Endothelial cell of umbilical vein (primary cell): ENCODE data around the gene JPH3. TPM values are rescaled to one million over a fixed set of nuclear protein-coding genes. Genes with fewer than 3 reads are reported as not detected.

Experiments
- BruUV-seq: library from RNA; stranded (reverse); fragments of 400-500 nt; replicated peaks from 2 replicates; lab custom pipeline; 2021; lab: Mats Ljungman, UMichigan
- CTCF ChIA-PET: fragments of 300-600, 350-600 bp; sonication (Branson Sonifier 250); formaldehyde crosslinking; loops from one replicate; lab custom pipeline; 2021; ENCODE audit warnings: antibody characterized with exemption, inconsistent platforms; lab: Charles Lee
- POLR2A ChIA-PET: fragments of 300-600, 350-600 bp; sonication (Branson Sonifier 250); formaldehyde crosslinking; loops from one replicate; lab custom pipeline; 2021; ENCODE audit warnings: antibody characterized with exemption, inconsistent platforms; lab: Charles Lee
- DNase-seq: peaks from one replicate; pipeline ENCODE4 v3.0.0-alpha.2; 2011; ENCODE audit warnings: low read depth, low spot score
- FAIRE-seq: peaks from 2 replicates; lab custom pipeline; 2011; peaks lifted over from hg19 to GRCh38; lab: Jason Lieb, UNC
- H2AFZ ChIP-seq: 2 replicates; pipeline ENCODE4 v1.6.0; 2012; ENCODE audit warnings: low read depth, low read length, control low read depth, inconsistent platforms
- H3K27ac ChIP-seq: 2 replicates; pipeline ENCODE4 v1.5.1; 2011; ENCODE audit warnings: low read depth, mild to moderate bottlenecking, control low read depth, low read length, moderate library complexity; ENCODE audit not compliant: insufficient read depth
- H3K27me3 ChIP-seq, 2 experiments: 2 replicates each; pipeline versions ENCODE4 v1.6.0 to v1.6.1; 2011; ENCODE audit warnings: low read length in 2 of 2, mixed read lengths in 1 of 2; ENCODE audit not compliant: control insufficient read depth in 2 of 2, insufficient read depth in 2 of 2
- H3K36me3 ChIP-seq, 2 experiments: 2 replicates in 1 of 2; 3 replicates in 1 of 2; pipeline ENCODE4 v1.5.1; 2011; ENCODE audit warnings: low read length in 2 of 2, mild to moderate bottlenecking in 1 of 2, moderate library complexity in 1 of 2; ENCODE audit not compliant: control insufficient read depth in 2 of 2, insufficient read depth in 2 of 2; ENCODE audit errors: extremely low read depth in 1 of 2
- H3K4me1 ChIP-seq: 3 replicates; pipeline ENCODE4 v1.5.1; 2011; ENCODE audit warnings: mild to moderate bottlenecking, low read length; ENCODE audit not compliant: control insufficient read depth, insufficient read depth; ENCODE audit errors: extremely low read depth
- H3K4me2 ChIP-seq: 2 replicates; pipeline ENCODE4 v1.6.1; 2011; ENCODE audit warnings: low read length, control low read depth, mixed read lengths; ENCODE audit not compliant: insufficient read depth
- H3K4me3 ChIP-seq, 3 experiments: fragments of 200-600 bp in 1 of 3; sonication (generic), shearing (Covaris generic) in 1 of 3; replicated peaks in 1 of 3; 2 replicates each; pipeline ENCODE4 v1.5.1; 2011 to 2016; ENCODE audit warnings: control low read depth in 3 of 3, low read length in 3 of 3, mild to moderate bottlenecking in 2 of 3, inconsistent platforms in 1 of 3, low read depth in 1 of 3, moderate library complexity in 1 of 3; ENCODE audit not compliant: insufficient read depth in 1 of 3
- H3K79me2 ChIP-seq: 2 replicates; pipeline ENCODE4 v1.6.0; 2012; ENCODE audit warnings: low read length, inconsistent platforms; ENCODE audit not compliant: control insufficient read depth, insufficient read depth
- H3K9ac ChIP-seq: replicated peaks from 2 replicates; pipeline ENCODE3; 2011; ENCODE audit warnings: low read length, control low read depth; ENCODE audit not compliant: insufficient read depth; ENCODE audit errors: extremely low read depth
- H3K9me1 ChIP-seq: replicated peaks from 3 replicates; pipeline ENCODE4 v1.6.0; 2011; ENCODE audit warnings: mild to moderate bottlenecking, low read length; ENCODE audit not compliant: control insufficient read depth, insufficient read depth; ENCODE audit errors: extremely low read depth
- H3K9me3 ChIP-seq: replicated peaks from 2 replicates; pipeline ENCODE4 v1.5.1; 2012; ENCODE audit warnings: low read length, inconsistent platforms; ENCODE audit not compliant: control insufficient read depth, insufficient read depth
- H4K20me1 ChIP-seq: replicated peaks from 2 replicates; pipeline ENCODE3; 2011; ENCODE audit warnings: mild to moderate bottlenecking, low read length; ENCODE audit not compliant: control insufficient read depth, insufficient read depth; ENCODE audit errors: extremely low read depth
- EZH2 ChIP-seq: IDR thresholded peaks from 2 replicates; pipeline ENCODE4 v1.6.1; 2012; ENCODE audit warnings: borderline replicate concordance, low read depth, mild to moderate bottlenecking, moderate library complexity, low read length, inconsistent platforms; ENCODE audit not compliant: severe bottlenecking
- FOS ChIP-seq: IDR thresholded peaks from 2 replicates; pipeline ENCODE4 v1.6.1; 2011; ENCODE audit warnings: mild to moderate bottlenecking, low read length, moderate library complexity, borderline replicate concordance; ENCODE audit not compliant: insufficient read depth
- GATA2 ChIP-seq: IDR thresholded peaks from 2 replicates; pipeline ENCODE4 v1.7.0; 2011; ENCODE audit warnings: low read depth, mild to moderate bottlenecking, moderate library complexity, mixed read lengths, low read length; ENCODE audit not compliant: insufficient read length, insufficient read depth
- JUN ChIP-seq: IDR thresholded peaks from 2 replicates; pipeline ENCODE4 v1.6.1; 2011; ENCODE audit warnings: borderline replicate concordance, low read depth; ENCODE audit not compliant: insufficient read length, insufficient read depth
- MYC ChIP-seq: IDR thresholded peaks from one replicate; pipeline ENCODE4 v1.6.1; 2011; ENCODE audit warnings: mild to moderate bottlenecking, low read depth, low read length
- POLR2A ChIP-seq: IDR thresholded peaks from 2 replicates; pipeline ENCODE4 v1.6.1; 2012; ENCODE audit warnings: low read depth, mild to moderate bottlenecking, control low read depth, low read length
- POLR2AphosphoS5 ChIP-seq: IDR thresholded peaks from 2 replicates; pipeline ENCODE4 v1.6.1; 2012; ENCODE audit warnings: low read depth, mild to moderate bottlenecking, control low read depth, low read length, moderate library complexity; ENCODE audit not compliant: insufficient read depth
- dilution Hi-C: fragments of 300-500 bp; cut with MboI; formaldehyde crosslinking; loops from one replicate; pipeline ENCODE4 v1.15.0; 2019; ENCODE audit warnings: low sequenced_read_pairs; ENCODE audit not compliant: extremely low pct_ligation_motif_present
- intact Hi-C: fragments of 100-400 bp; cut with micrococcal nuclease; formaldehyde crosslinking; loops from one replicate; pipeline ENCODE4 v1.10.0; 2022
- polyA plus RNA-seq, 4 experiments: library from polyadenylated mRNA; depleted of rRNA in 3 of 4; stranded (reverse) in 3 of 4; unstranded in 1 of 4; fragments of >200 nt; gene quantifications; 2 replicates each; pipeline versions ENCODE4 v1.2.1 to v1.2.3, GENCODE V29; 2011 to 2012; ENCODE audit warnings: missing spikeins in 1 of 4
- total RNA-seq: library from RNA; stranded (reverse); gene quantifications from 2 replicates; pipeline ENCODE4 v1.2.3, GENCODE V29; 2021
- TF ChIP-seq, protein P1 (sequence below): IDR thresholded peaks from 2 replicates; pipeline ENCODE4 v1.6.1; 2011; ENCODE audit not compliant: insufficient read depth, insufficient read length
- TF ChIP-seq, protein P2 (sequence below), 2 donors: IDR thresholded peaks; 1 replicate in 1 of 2; 2 replicates in 1 of 2; pipeline ENCODE4 v1.5.1; 2011; ENCODE audit warnings: low read length in 2 of 2, mild to moderate bottlenecking in 2 of 2, moderate library complexity in 2 of 2, control low read depth in 1 of 2, inconsistent platforms in 1 of 2, low read depth in 1 of 2; ENCODE audit not compliant: insufficient read depth in 1 of 2; ENCODE audit errors: extremely low read depth in 1 of 2

The JPH3 gene
- total and polyA plus RNA-seq, 2 donors (not counting 3 experiments of a cell fraction or from before 2014, with no cell fraction given), result 0.22 to 0.30 TPM

DNA sequence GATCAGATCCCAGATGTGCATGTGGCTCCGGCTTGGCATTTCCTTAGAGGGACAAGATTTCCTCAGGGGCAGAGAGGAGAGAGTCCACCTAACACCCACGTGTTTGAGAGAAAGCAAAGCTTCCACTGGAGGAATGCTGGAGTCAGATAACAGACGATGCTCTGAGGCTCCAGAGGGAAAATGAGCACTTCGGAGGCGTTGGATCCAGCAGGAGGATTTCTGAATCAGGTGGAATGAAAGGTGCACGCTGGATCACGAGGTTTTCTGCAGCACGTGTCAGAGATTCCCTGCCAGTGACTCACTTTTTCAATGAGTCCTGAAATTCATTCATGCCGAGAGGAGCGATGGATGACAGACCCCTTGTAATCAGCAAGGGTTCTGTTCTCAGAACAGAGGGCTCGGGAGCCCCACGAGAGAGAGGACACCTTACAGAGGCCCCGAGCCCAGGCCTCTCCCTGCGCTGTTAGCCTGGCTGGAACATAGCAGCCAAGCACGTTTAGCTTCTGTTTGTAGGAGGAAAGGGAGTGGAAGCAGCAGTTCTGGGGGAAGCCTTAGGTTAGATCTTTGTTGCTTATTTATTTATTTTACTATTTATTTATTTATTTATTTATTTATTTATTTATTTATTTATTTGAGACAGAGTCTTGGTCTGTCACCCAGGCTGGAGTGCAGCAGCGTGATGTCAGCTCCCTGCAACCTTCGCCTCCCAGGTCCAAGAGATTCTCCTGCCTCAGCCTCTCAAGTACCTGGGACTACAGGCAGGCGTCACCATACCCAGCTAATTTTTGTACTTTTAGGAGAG, 49.3 kb upstream of the JPH3 start:
- H3K27me3 ChIP-seq, result peaks cover 2% of the 10 kb centered on the region in 2 experiments
- H2AFZ ChIP-seq, result no peak overlapping the region
- H3K9me1 ChIP-seq, result no peaks in the 10 kb centered on the region
- no peaks in the 10 kb centered on the region for H3K79me2 ChIP-seq
- BruUV-seq, result no TSS peak
- H3K36me3 ChIP-seq, result no peaks in the 10 kb centered on the region
- dilution Hi-C loops, result no loop called here
- no peak overlapping the region for H3K4me3 ChIP-seq
- intact Hi-C loops, result no loop called here
- TF ChIP-seq, protein P1, sequence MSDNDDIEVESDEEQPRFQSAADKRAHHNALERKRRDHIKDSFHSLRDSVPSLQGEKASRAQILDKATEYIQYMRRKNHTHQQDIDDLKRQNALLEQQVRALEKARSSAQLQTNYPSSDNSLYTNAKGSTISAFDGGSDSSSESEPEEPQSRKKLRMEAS, result no peak
- TF ChIP-seq JUN (no peak), MYC (no peak), POLR2A (no peak), EZH2 (no peak), GATA2 (no peak), FOS (no peak), POLR2AphosphoS5 (no peak)
- TF ChIP-seq, protein P2, sequence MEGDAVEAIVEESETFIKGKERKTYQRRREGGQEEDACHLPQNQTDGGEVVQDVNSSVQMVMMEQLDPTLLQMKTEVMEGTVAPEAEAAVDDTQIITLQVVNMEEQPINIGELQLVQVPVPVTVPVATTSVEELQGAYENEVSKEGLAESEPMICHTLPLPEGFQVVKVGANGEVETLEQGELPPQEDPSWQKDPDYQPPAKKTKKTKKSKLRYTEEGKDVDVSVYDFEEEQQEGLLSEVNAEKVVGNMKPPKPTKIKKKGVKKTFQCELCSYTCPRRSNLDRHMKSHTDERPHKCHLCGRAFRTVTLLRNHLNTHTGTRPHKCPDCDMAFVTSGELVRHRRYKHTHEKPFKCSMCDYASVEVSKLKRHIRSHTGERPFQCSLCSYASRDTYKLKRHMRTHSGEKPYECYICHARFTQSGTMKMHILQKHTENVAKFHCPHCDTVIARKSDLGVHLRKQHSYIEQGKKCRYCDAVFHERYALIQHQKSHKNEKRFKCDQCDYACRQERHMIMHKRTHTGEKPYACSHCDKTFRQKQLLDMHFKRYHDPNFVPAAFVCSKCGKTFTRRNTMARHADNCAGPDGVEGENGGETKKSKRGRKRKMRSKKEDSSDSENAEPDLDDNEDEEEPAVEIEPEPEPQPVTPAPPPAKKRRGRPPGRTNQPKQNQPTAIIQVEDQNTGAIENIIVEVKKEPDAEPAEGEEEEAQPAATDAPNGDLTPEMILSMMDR (IDR thresholded peaks at IDR 0.05; ENCODE audit: extremely low read depth in 1 of 2, insufficient read depth in 1 of 2, low read depth in 1 of 2, low read length in 2 of 2), result no peak
- DNase-seq, result no peak
- no peaks in the 10 kb centered on the region for H3K9me3 ChIP-seq
- H3K4me2 ChIP-seq, result no peak overlapping the region
- FAIRE-seq, result no peak
- ChIA-PET CTCF (interaction anchor here (0.6 to 0.8 kb wide), 3 partner anchors 18 to 136 kb away, joined by 3 read pairs; no protein-coding TSS in a partner anchor), POLR2A (no interaction called here)
- H3K4me1 ChIP-seq, result no peaks in the 10 kb centered on the region
- H3K27ac ChIP-seq, result no peak overlapping the region
- H3K9ac ChIP-seq, result no peak overlapping the region
- H4K20me1 ChIP-seq, result no peaks in the 10 kb centered on the region
